PC-3 (cell line): ENCODE measurements around the gene NHLRC2.

ENCODE experiments used
- EZH2 ChIP-seq: fragments of 300-600 bp; sonication (generic); IDR thresholded peaks from one replicate; pipeline ENCODE4 v1.6.1; 2017; ENCODE audit warnings: antibody characterized with exemption, mild to moderate bottlenecking, low read length; ENCODE audit not compliant: unreplicated experiment
- TF ChIP-seq, protein P1 (sequence below): fragments of 300-600 bp; sonication (generic); conservative IDR thresholded peaks from 2 replicates; pipeline ENCODE4 v1.5.1; 2017; ENCODE audit warnings: antibody characterized with exemption, low read depth, mild to moderate bottlenecking, low read length

DNA sequence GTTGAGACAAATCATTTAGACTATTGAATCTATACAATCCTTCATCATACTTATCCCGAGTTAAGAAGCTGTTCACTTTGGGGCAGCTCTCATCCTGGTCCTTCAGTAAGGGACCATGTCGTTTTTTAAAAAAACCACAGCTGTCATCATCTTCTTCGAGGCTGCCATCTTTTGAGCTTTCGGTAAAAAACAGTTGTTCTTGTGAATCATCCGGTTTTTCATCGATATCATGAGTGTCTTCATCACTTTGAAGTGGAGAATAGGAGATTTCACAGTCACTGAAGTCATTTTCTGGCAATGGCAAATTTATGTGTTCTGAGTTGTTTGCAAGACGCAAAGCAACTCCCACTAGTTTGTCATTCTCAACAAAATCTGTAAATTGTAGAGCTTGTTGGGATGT is 4.5 kb upstream of the NHLRC2 start:
- TF ChIP-seq, protein P1, sequence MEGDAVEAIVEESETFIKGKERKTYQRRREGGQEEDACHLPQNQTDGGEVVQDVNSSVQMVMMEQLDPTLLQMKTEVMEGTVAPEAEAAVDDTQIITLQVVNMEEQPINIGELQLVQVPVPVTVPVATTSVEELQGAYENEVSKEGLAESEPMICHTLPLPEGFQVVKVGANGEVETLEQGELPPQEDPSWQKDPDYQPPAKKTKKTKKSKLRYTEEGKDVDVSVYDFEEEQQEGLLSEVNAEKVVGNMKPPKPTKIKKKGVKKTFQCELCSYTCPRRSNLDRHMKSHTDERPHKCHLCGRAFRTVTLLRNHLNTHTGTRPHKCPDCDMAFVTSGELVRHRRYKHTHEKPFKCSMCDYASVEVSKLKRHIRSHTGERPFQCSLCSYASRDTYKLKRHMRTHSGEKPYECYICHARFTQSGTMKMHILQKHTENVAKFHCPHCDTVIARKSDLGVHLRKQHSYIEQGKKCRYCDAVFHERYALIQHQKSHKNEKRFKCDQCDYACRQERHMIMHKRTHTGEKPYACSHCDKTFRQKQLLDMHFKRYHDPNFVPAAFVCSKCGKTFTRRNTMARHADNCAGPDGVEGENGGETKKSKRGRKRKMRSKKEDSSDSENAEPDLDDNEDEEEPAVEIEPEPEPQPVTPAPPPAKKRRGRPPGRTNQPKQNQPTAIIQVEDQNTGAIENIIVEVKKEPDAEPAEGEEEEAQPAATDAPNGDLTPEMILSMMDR, result no peak
- no peak for TF ChIP-seq EZH2
